OCI-LY7 (cell line): Measurements from ENCODE around the gene MYH2.

ENCODE experiments used
- EZH2phosphoT487 ChIP-seq: fragments of 200-600 bp; sonication (generic); IDR thresholded peaks from 2 replicates; pipeline ENCODE4 v1.6.1; 2018; ENCODE audit warnings: low read depth, borderline replicate concordance, mild to moderate bottlenecking, mixed run types, antibody characterized with exemption, low read length, moderate library complexity, mixed read lengths
- TF ChIP-seq, protein P1 (sequence below): fragments of 200-600 bp; sonication (generic); conservative IDR thresholded peaks from 2 replicates; pipeline ENCODE4 v1.5.1; 2014; ENCODE audit warnings: mild to moderate bottlenecking, antibody characterized with exemption, low read length, moderate library complexity, mixed read lengths

DNA sequence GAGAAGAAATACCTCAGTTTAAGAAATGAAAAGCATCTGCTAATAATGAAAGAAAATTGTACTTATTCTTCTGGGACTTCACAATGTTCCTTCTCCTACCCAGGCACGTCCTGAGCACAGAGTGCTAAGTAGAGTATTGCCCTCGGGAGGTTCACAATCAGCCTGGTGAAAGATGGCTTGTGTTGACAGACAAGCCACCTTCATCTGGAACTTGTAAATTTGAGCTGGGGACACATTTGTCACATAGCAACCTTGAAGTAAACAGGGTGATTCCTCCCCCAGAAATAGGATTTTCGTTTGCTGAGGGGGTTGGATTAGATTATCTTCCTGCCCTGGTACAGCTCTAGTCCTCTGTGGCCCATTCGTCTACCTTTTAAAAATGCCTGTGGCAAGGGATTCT lies 34.4 kb upstream of the MYH2 start:
- TF ChIP-seq, protein P1, sequence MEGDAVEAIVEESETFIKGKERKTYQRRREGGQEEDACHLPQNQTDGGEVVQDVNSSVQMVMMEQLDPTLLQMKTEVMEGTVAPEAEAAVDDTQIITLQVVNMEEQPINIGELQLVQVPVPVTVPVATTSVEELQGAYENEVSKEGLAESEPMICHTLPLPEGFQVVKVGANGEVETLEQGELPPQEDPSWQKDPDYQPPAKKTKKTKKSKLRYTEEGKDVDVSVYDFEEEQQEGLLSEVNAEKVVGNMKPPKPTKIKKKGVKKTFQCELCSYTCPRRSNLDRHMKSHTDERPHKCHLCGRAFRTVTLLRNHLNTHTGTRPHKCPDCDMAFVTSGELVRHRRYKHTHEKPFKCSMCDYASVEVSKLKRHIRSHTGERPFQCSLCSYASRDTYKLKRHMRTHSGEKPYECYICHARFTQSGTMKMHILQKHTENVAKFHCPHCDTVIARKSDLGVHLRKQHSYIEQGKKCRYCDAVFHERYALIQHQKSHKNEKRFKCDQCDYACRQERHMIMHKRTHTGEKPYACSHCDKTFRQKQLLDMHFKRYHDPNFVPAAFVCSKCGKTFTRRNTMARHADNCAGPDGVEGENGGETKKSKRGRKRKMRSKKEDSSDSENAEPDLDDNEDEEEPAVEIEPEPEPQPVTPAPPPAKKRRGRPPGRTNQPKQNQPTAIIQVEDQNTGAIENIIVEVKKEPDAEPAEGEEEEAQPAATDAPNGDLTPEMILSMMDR: no peak
- no peak for TF ChIP-seq EZH2phosphoT487
